Testis (tissue), 2 donors: ENCODE results near the gene PDZK1IP1.

ENCODE experiments used
- CTCF ChIP-seq, 3 experiments: fragments of 450-650 bp in 2 of 3; fragments of 200-600 bp in 1 of 3; sonication (generic) in 1 of 3; IDR thresholded peaks; one replicate each; pipeline ENCODE4 v1.5.1; 2016 to 2019; ENCODE audit warnings: antibody characterized with exemption in 3 of 3, mild to moderate bottlenecking in 2 of 3, moderate library complexity in 1 of 3
- POLR2A ChIP-seq: fragments of 450-650 bp; IDR thresholded peaks from one replicate; pipeline ENCODE4 v1.6.1; 2017; ENCODE audit warnings: antibody characterized with exemption, mild to moderate bottlenecking, moderate library complexity

- TF ChIP-seq CTCF (IDR thresholded peaks at IDR 0.05) (no peak), POLR2A (no peak)
Observed at GRCh38 chr1:47161298-47162040, 28.4 kb downstream of the PDZK1IP1 start.
